ENCODE data around the gene FANCG.

FANCG gene
- total RNA-seq: 13.3 to 18.7 (median 17.4) reads per million in 3 experiments

- peak; percentile 75 for DNase-seq
Measured at GRCh38 chr9:35079426-35080341, at the start of gene FANCG. TSS of gene FANCG (minus strand) at chr9:35079942. CDS start at chr9:35079524, 418 bp downstream.

DNA sequence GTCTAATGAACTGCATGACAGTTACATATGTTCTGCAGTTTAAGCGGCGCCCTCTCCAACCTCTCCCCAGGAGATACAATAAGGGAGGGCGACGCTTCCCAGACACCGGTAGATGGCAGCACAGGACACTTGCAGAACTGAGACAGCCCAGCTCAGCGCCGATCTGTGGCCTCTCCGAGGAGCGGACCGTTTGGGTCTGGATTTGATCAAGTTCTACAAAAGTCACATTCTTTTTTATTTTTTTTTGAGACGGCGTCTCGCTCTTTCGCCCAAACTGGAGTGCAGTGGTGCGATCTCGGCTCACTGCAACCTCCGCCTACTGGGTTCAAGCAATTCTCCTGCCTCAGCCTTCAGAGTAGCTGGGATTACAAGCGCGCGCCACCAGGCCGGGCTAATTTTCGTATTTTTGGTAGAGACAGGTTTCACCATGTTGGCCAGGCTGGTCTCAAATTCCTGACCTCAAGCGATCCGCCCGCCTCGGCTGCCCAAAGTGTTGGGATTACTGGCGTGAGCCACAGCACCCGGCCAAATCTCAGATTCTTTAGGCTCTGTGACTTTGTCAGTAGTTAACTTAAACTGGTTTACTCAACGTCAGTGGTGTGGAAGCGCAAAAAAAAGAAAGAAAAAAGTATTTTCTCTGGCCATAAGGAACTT is 37.3 kb upstream of the FANCG start:
- DNase-seq: peak; percentile 86

DNA sequence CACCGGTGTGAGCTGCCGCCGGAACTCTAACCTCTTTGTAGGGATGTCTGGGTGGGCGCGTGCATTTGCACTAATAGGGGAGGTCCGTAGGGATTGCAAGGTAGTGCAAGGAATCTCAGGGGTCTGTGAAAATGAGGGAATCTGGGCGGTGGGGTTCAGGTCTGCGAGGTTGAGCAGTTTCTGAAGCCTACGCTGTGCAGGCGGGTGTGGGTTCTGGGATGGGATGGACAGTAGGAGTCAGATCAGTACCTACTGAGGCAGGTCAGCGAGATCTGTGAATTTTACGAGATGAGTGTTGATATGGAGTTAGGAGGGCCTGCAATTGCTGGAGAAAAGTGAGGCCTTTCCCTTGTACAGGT is 36.8 kb upstream of the FANCG start:
- no peak for DNase-seq

DNA sequence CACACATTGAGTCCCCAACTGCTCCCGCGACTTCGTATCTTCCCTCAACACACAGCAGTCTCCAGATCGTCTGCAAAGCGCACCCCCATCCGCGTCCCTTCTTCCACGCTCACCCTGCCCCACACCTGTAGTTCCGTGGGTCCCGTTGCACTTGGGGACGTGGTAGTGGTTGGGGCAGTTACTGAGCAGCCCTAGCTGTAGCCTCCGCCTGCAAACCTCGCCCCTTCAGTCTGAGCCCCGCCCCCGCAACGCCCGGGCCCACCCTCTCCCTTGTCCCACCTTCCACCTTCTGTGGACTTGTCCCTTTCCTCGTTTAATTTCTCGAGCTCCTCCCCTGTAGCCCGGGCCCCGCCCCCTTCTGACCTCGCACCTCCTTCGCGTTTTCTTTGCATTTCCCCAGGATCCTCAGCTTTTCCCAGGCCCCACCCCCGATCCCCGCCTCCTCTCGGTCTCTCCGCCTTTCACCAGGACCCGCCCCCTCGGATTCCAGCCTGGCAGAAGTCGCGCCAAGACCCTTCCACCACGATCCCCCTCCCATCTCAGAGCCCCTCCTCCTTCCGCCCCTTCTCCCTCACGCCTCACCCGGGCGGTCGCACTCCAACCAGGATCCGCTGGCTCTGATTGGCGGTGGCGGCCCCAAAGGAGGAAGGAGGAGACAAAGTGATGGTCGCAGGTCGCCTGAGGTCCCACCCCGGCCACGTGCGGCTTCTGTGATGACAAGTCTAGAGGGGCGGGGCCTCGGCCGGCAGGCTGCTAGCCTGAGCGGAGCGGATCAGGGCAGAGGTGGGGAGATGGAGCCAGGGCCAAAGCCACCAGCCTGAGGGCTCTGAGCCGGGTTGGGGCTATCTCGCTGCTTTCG is 36.2 kb upstream of the FANCG start, which contains the start of gene ATOSB:
Gene ATOSB (minus strand): TSS at position 183 of the 859 bp plus-strand sequence. CDS start 7,588 bp downstream, outside the sequence.
- peak; percentile 90 for DNase-seq

DNA sequence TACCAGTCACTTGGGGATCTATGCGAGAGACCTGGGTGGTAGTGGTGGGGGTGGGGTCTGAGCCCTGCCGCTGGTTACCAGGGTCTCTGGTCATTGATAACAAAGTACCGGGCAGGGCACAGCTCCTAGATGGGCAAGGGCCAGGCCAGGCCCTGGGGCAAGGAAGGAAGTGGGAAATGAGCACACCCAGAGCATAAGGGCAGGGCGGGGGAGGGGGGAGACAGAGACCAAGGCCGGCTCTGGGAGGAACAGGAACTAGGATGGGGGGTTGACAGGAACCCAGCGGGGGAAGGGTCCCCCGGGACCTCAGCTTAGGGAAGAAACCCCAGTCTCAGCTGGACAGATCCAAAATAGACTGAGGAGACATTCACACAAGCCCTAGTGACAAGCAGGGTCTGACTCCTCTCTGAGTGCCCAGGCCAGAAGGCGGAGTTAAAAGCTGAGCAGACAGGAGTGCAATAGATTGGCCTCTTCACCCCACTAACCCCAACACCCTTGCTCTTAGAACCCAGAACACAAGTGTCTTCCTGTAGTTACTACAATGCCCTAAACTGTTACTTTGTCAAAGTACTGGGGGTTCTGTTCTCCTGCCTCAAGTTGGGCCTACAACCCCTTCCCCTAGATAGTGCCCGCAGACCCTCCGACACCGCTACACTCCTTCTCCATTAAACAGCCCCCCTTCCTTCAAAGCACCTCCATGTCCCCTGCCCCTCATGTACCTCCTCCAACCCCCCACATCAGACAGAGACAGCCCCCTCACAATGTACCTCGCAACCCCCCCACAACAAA is 35.3 kb upstream of the FANCG start:
- DNase-seq: peak; percentile 31

DNA sequence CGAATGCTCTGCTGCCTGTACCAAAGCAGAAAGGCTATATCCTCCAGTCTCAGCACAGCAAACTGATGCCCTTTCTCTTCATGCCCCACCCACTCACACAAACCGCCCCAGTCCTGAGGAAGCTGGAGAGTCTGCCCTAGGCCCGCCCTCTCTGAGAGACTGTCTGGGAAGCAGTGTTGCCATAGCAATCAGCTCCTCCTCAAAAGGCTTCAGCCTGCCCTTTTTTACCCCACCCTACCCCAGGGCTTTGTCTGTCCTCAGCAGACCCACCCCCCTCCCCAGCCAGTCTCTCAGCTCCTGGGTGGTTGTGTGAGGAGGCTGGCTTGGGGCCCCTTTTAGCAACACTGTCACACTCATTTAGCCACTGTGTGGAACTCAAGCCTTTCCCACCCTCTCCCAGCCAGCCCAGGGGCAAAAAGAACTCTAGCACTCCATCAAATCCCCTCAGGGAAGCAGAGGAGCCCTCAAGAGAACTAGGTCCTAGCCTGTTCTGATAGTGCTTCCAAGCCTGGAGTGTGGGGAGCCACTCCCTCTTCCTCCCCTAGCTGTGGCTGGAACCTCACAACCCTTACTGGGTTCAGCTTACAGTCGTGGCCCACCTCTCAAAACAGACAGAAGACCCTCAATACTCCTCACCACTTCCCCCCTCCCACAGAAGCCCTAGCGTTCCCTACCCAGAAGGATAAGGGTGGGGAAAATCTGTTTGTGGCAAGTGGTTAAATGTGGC is 34.5 kb upstream of the FANCG start:
- DNase-seq: peak; percentile 71

GRCh38 chr9:35112257-35113020 is 32.7 kb upstream of the FANCG start:
- DNase-seq: no peak

DNA sequence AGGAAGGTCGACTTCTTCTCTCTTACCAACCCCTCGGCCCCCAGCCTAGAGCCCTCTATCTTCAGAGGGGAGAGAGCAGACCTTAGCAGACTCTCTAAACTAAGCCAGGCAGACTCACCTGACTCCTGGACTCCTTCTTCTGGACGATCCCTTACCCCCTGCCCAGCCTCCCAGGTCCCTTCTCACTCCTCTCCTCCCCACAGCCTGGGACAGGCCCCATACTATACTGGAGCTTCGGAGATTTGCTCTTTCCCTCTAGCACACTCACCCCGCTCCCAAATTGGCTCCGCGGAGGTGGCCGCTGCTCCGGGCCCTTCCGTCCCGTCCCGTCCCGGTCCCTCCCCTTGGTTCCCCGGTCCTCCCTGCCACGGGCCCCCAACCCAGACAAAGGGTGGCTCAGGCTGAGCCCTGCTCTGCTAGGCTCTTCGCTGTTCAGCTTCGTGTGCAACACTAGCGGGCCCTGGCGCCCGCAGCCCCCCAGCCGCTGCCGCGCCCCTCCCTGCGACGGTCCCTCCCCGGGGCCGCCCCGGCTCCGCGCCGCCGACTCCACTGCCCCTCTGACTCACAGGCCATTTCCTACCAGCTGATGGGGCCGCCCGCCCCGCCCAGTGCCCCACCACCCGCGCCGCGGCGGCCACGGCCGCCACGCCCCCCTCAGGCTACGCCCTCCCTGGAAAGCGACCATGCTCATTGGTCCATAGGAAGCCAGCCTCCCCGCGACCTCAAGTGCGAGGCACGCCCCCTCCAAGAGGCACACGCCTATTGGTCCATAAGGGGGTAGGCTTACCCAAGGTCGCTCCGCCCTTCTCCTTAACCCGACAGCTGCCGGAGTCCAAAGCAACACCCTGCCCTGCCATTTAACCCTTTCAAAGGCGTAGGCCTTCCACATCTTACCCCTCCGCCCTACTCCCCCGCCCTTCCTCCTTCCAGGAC is 31.5 kb upstream of the FANCG start:
- peak; percentile 93 for DNase-seq

DNA sequence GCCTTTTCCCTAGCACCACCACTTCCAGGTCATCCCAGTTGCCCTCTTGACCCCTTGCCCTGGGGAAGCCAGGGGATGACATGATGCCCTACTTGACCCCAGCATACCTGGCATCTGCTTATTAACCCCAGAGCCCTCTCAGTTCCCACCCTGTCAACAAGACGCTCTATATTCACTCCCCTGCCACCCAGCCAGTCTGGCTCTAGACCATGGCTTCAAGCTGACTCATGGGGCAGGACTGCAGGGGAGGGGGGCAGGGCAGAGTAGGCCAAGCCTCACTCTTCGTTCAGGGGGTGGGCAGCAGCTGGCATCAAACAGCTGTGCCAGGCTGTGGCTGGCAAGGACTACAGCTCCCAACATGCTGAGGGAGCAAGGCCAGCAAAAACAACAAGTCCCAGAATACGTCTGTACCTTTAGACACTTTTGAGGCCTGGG is 30.6 kb upstream of the FANCG start:
- DNase-seq: no peak

- no peak for DNase-seq
Measured at GRCh38 chr9:35108946-35109575, 29.3 kb upstream of the FANCG start.

DNA sequence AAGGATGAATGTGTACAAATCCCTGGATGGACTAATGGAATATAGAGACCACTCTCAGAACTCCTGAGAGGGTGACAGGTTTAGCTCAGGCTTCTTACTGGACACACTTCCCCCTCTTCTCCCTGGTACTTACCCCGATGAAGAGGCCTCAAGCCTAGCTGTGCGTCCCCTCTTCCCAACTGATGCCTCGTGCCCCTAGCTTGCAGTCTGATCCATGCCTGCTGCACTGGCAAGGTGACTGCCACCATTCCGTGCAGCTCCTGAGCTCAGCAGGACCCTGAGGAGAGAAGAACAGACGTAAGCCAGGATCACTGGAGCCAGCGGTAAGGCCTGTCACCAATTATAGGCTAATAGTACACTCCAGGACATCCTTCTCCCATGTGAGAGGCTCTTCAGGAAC is 28.7 kb upstream of the FANCG start:
- DNase-seq: no peak

- DNase-seq: no peak
Measured at GRCh38 chr9:35107297-35108290, 27.9 kb upstream of the FANCG start.

DNA sequence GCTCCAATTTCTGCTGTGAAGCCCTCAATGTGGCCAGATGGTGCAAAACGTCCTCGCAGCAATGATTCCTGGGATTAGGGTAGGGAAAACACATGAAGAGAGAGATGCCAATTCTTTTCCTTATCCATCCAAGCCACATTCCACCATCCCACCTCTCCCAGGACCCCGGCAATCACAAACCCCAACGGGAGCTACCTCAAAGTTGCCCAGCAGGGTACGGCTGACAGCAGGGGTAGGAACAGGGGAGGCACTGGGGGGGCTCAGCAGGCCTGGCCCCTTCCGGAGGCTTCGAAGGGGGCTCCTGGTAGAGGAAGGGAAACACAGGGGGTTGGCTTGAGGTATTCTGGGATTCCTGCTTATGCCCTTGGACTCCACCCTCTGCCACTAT is 26.6 kb upstream of the FANCG start:
- DNase-seq: no peak

- DNase-seq: no peak
Measured at GRCh38 chr9:35105571-35106342, 26.0 kb upstream of the FANCG start.

GRCh38 chr9:35105126-35105525 is 25.4 kb upstream of the FANCG start:
- no peak for DNase-seq

GRCh38 chr9:35104586-35104985 is 24.8 kb upstream of the FANCG start:
- no peak for DNase-seq
